ENCODE data around the gene AUTS2. TPM values are rescaled to one million over a fixed set of nuclear protein-coding genes. Genes with fewer than 3 reads are reported as not detected.

AUTS2 gene
- polyA plus RNA-seq, 1 experiment, result 0.54 TPM

GRCh38 chr7:70711452-70711851 lies 1113.2 kb downstream of the AUTS2 start:
- no peak for DNase-seq (ENCODE audit: low read depth)
- H3K36me3 ChIP-seq (ENCODE audit: control insufficient read depth, insufficient read depth, low read length), result no peaks in the 10 kb centered on the region
- H3K4me3 ChIP-seq (ENCODE audit: low read depth, low read length), result no peak overlapping the region
- ChIA-PET CTCF (interaction anchor here (1.7 kb wide), 1 partner anchor 13 kb away, joined by 5 read pairs; no protein-coding TSS in a partner anchor), POLR2A (no interaction called here)
- H3K27me3 ChIP-seq (ENCODE audit: control insufficient read depth, insufficient read depth, low read length), result no peaks in the 10 kb centered on the region
- no peak for TF ChIP-seq CTCF (IDR thresholded peaks at IDR 0.05; ENCODE audit: insufficient read depth, low read depth, low read length)

- DNase-seq (ENCODE audit: low read depth), result no peak
- no peak overlapping the region for H3K4me3 ChIP-seq (ENCODE audit: low read depth, low read length)
- ChIA-PET POLR2A (no interaction called here), CTCF (no interaction called here)
- TF ChIP-seq CTCF (IDR thresholded peaks at IDR 0.05; ENCODE audit: insufficient read depth, low read depth, low read length), result no peak
- no peaks in the 10 kb centered on the region for H3K27me3 ChIP-seq (ENCODE audit: control insufficient read depth, insufficient read depth, low read length)
- no peaks in the 10 kb centered on the region for H3K36me3 ChIP-seq (ENCODE audit: control insufficient read depth, insufficient read depth, low read length)
Observed at GRCh38 chr7:70712942-70713341, 1114.7 kb downstream of the AUTS2 start.

GRCh38 chr7:70714506-70715038 lies 1116.3 kb downstream of the AUTS2 start:
- Histone ChIP-seq H3K27me3 (ENCODE audit: control insufficient read depth, insufficient read depth, low read length) (no peaks in the 10 kb centered on the region), H3K36me3 (ENCODE audit: control insufficient read depth, insufficient read depth, low read length) (no peaks in the 10 kb centered on the region), H3K4me3 (ENCODE audit: low read depth, low read length) (no peak overlapping the region)
- CTCF ChIA-PET, result interaction anchor here (0.8 kb wide), 1 partner anchor 21 kb away, joined by 4 read pairs; no protein-coding TSS in a partner anchor
- POLR2A ChIA-PET, result no interaction called here
- no peak for TF ChIP-seq CTCF (IDR thresholded peaks at IDR 0.05; ENCODE audit: insufficient read depth, low read depth, low read length)
- no peak for DNase-seq (ENCODE audit: low read depth)

- no peak for TF ChIP-seq CTCF (IDR thresholded peaks at IDR 0.05; ENCODE audit: insufficient read depth, low read depth, low read length)
- no peak overlapping the region for H3K4me3 ChIP-seq (ENCODE audit: low read depth, low read length)
- CTCF ChIA-PET, result no interaction called here
- no peaks in the 10 kb centered on the region for H3K27me3 ChIP-seq (ENCODE audit: control insufficient read depth, insufficient read depth, low read length)
- POLR2A ChIA-PET, result no interaction called here
- H3K36me3 ChIP-seq (ENCODE audit: control insufficient read depth, insufficient read depth, low read length), result no peaks in the 10 kb centered on the region
- DNase-seq (ENCODE audit: low read depth), result no peak
Observed at GRCh38 chr7:70717553-70718329, 1119.5 kb downstream of the AUTS2 start.

GRCh38 chr7:70719125-70719524 lies 1120.8 kb downstream of the AUTS2 start:
- no peak for DNase-seq (ENCODE audit: low read depth)
- TF ChIP-seq CTCF (IDR thresholded peaks at IDR 0.05; ENCODE audit: insufficient read depth, low read depth, low read length), result no peak

More at GRCh38 chr7:70719125-70719524, 1120.8 kb downstream of the AUTS2 start:
- no peak overlapping the region for H3K4me3 ChIP-seq (ENCODE audit: low read depth, low read length)
- H3K27me3 ChIP-seq (ENCODE audit: control insufficient read depth, insufficient read depth, low read length), result no peaks in the 10 kb centered on the region
- ChIA-PET POLR2A (no interaction called here), CTCF (no interaction called here)
- no peaks in the 10 kb centered on the region for H3K36me3 ChIP-seq (ENCODE audit: control insufficient read depth, insufficient read depth, low read length)

Data from BJ (cell line).